Stimulated activated CD8-positive, alpha-beta memory T cell treated with anti-CD3 and anti-CD28 coated beads, Interleukin-4, amount 100 ng/mL, for 4 hours (primary cell): Measurements from ENCODE around the gene WARS2.
"Not testable (repeated sequence)": the region's sequence is repeated elsewhere in the genome, so short reads cannot be mapped to it uniquely, and the experiment has no call there.

Experiments used
- DNase-seq, 2 donors: peaks; one replicate each; pipeline ENCODE4 v3.0.0-alpha.2; 2020; ENCODE audit warnings: low read depth in 2 of 2, low spot score in 1 of 2

Gene WARS2

DNA sequence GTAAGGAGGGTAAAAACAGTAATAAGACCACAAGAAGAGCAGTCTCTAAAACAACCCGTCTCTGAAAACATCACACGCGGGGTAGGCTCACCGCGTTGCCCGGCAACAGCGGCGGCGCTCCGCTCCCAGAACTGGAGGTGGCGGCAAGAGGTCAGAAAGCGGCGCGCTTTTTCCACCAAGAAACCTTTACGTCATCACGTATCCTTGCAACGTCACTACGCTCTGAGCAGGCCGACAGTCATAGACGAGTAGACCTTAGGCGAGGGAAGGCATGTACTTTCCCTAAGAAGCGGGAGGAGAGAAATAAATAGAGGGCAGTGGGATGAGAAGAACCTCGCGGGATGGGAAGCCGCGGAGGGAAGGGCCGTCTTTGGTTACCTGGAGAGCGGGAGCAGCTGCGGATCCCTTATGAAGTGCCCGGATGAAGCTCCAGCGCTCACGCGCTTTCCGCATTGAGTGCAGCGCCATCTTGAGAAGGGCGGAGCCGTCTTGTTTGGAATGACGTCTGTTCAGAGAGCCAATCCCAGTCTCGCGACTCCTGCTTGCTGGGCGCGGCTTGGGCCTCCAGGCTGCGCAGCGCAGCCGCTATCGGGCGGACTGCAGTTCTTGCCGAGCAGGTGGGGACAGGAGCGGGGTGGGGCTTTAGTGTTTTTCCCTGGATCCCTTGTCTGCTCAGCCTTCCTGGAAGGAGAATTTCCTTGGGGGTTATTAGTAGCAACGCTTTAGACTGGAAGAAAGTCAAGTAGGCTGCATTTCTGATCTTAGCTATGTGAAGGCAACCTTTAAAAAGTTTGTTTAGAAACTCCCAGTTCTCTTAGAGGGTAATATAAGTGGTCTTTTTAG lies at the start of gene WARS2:
WARS2 (minus strand) TSS at position 477 of the 843 bp plus-strand sequence; CDS start at position 468, 9 bp downstream.
- DNase-seq = peak; percentile 82 to 85

DNA sequence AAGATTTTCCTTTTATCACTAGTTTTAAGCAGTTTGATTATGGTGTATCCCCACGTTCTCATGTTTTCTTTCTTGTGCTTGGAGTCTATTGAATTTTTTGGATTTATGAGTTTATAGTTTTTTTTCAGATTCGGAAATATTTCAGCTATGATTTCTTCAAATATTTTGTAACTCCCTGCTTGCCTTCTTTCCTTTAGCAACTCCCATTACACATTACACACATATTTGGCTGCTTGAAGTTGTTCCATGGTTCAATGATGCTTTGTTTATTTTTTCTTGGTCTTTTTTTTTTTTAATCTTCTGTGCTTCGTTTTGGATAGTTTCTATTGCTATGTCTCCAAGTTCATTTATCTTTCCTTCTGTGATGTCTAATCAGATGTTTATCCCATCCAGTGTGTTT lies 48.5 kb upstream of the WARS2 start:
- DNase-seq = no peak

- no peak for DNase-seq
Measured at GRCh38 chr1:119187416-119187815, 47.0 kb upstream of the WARS2 start.

DNA sequence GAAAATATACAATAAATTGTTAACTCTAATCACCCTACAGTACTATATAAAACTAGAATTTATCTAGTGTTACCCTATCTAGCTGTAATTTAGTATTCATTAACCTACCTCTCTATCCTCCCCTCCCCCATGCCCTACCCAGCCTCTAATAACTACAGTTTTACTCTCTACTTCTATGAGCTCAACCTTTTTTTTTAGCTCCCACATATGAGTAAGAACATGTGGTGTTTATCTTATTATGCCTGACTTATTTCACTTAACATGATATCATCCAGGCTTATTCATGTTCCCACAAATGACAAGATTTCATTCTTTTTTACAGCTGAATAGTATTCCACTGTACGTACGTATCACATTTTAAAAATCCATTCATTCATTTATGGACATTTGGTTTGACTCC lies 46.0 kb upstream of the WARS2 start:
- DNase-seq = no peak

DNA sequence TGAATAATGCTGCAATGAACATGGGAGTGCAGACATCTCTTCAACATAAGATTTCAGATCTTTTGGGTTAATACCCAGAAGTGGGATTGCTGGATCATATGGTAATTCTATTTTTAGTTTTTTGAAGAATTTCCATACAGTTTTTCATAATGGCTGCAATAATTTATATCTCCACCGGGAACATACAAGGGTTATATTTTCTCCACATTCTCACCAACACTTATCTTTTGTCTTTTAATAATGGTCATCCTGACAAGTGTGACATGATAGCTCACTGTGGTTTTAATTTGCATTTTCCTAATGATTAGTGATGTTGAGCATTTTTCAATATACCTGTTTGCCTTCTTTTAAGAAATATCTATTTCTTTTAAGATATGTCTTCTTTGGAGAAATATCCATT lies 44.5 kb upstream of the WARS2 start:
- no peak for DNase-seq

DNA sequence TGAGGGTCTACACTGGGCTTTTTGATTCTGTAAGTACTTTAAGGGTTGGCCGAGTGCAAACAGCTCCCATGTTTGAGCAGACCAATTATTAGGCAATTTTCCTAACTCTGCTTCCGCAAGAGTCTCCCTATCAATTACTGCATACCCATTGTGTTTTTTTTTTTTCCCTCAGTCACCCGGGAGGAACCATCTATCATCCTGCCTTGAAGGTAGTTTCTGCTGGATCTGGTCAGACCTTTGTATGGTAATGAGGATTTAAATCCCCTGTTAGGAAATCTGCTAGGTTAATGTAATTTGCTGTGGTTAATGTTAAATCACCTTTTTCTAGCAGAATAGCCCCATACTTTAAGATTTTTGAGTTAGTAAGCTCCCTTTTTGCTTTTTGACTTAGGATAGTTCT lies 40.8 kb upstream of the WARS2 start:
- no peak for DNase-seq

DNA sequence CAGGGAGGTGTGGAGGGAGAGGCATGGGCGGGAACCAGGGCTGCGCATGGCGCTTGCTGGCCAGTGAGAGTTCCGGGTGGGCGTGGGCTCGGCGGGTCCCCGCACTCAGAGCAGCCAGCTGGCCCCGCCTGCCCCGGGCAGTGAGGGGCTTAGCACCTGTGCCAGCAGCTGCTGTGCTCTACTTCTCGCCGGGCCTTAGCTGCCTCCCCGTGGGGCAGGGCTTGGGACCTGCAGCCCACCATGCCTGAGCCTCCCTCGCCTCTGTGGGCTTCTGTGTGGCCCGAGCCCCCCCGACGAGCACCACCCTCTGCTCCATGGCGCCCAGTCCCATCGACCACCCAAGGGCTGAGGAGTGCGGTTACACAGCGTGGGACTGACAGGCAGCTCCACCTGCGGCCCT lies 38.6 kb upstream of the WARS2 start:
- no peak for DNase-seq

DNA sequence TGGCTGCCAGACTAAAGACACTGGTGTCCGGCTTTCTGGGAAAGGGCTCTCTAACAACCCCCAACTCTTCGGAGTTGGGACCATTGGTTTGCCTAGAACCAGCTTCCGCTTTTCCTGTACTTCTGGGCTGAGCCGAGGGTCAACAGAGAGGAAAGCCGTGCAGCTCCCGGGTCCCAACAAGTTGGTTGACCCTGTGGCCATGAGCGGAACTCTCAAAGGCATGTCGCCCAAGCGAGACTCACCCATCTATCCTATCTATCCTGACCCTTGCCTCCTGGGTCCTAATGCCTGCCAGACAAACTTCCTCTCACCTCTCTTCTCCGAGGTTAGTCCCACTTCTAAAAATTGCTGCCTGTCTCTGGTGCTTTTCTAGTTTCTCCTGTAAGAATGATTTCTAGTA lies 32.5 kb upstream of the WARS2 start:
- not testable (repeated sequence) for DNase-seq

GRCh38 chr1:119171381-119172010 lies 31.0 kb upstream of the WARS2 start:
- not testable (repeated sequence) for DNase-seq

DNA sequence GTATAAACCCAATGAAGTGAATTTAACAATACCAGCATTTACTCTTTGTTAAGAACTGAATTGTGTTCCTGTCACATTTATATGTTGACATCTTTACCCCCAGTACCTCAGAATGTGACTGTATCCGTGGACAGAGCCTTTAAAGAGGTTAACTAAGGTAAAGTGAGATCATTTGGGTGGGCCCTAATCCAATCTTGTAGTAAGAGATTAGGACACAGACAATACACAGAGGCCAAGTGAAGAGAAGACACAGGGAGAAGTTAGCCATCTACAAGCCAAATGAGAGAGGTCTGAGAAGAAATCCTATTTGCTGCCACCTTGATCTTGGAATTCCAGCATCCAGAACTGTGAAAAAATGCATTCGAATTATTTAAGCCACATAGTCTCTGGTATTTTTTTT lies 22.9 kb upstream of the WARS2 start:
- no peak for DNase-seq

DNA sequence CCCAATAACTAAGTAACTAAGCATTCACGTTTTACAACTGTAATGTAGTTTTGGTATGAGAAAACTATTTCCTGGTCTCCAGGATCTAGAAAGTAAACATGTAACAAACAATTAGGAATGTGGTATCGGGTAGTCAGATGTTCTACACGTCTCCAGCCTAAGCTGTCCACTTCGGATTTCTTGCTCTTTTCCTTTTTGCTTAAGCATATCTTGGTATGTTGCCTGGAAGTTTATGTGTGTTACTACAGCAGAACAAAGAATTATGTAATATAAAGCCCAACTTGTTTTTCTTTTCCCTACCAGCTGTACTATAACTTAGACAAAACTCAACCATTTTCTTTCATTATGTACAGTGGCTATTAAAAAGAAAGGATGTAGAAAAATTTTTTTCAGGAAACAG lies 20.4 kb upstream of the WARS2 start:
- no peak for DNase-seq

GRCh38 chr1:119160409-119160808 lies 20.0 kb upstream of the WARS2 start:
- DNase-seq = no peak

DNA sequence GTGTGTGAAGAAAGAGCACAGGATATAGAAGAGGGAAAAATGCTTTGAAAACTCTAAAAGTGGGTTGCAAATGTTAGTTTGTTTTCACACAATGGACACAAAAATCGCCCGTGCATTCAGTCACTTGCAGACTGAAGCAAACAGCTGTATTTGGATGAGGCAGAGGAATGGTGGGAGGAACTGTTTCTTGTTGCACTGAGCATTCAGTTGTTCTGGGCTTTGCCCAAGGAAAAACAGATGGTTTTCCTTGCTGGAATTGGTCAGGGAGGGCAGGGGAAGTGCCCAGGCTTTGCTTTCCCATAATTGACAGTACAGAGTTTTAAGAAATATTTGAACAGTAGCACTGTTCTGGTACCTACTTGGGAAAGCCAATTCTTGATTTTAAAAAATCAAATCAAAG lies 19.5 kb upstream of the WARS2 start:
- no peak for DNase-seq

GRCh38 chr1:119159111-119159510 lies 18.7 kb upstream of the WARS2 start:
- no peak for DNase-seq

- DNase-seq = not testable (repeated sequence)
Measured at GRCh38 chr1:119156761-119157160, 16.3 kb upstream of the WARS2 start.

DNA sequence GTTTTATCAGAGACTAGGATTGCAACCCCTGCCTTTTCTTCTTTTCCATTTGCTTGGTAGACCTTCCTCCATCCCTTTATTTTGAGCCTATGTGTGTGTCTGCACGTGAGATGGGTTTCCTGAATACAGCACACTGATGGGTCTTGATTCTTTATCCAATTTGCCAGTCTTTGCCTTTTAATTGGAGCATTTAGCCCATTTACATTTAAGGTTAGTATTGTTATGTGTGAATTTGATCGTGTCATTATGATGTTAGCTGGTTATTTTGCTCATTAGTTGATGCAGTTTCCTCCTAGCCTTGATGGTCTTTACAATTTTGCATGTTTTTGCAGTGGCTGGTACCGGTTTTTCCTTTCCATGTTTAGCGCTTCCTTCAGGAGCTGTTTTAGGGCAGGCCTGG lies 14.6 kb upstream of the WARS2 start:
- DNase-seq = not testable (repeated sequence)

- no peak for DNase-seq
Measured at GRCh38 chr1:119150150-119150549, 9.7 kb upstream of the WARS2 start.

DNA sequence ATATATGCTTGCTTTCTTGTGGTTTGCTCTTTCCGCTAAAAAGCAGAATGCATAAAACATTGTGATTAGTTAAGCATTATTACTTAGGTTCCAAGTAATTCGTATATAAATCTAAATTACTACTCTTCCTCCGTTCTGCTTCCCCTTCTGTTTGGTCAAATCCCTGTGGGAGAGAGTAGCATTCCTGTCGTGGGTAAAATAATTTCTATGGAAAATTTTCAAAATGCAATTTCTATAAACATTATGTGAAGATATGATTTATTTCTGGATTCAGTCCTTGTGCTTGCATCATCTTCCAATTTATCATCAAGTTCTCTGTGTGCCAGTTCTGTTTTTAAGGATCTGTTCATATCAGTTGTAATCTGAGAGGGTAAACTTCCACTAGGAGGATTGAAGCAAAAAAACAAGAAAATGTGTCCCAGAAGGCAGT lies 7.2 kb upstream of the WARS2 start:
- DNase-seq = no peak

- DNase-seq = no peak
Measured at GRCh38 chr1:119146466-119146865, 6.0 kb upstream of the WARS2 start.

DNA sequence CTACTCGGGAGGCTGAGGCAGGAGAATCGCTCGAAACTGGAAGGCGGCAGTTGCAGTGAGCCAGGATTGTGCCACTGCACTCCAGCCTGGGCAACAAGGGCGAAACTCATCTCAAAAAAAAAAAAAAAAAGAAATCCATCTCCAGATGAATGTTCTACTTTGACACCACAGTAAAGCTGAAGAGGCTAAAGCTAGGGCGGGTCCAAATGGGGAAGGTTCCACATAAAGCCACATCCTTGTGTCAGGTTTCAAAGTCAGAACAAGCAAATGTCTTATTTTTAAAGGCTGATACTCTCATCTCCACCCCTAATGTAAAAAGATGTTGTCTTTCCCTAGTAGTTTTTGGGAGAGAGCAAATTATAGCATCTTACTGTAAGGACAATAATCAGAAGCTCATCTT lies 4.4 kb upstream of the WARS2 start:
- DNase-seq = no peak

- DNase-seq = no peak
Measured at GRCh38 chr1:119143706-119144105, 3.3 kb upstream of the WARS2 start.

DNA sequence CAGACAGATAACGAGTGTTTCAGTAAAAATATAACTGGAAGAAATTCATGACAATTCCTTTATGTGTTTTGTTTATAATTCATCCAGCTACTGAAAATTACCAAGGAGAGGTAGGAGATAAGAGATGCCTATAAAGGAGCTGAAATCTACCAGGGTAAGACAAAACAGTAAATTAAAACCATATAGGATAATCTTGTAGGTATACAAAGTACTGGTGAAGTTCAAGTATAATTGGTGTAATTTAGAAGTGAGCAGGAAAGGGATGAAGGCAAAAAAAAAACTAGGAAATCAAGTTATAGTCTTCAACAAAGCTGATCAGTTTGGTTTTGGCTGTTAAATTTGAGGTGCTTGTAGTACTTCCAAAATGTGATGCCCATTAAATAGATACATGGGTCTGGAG lies 1.2 kb upstream of the WARS2 start:
- DNase-seq = no peak

DNA sequence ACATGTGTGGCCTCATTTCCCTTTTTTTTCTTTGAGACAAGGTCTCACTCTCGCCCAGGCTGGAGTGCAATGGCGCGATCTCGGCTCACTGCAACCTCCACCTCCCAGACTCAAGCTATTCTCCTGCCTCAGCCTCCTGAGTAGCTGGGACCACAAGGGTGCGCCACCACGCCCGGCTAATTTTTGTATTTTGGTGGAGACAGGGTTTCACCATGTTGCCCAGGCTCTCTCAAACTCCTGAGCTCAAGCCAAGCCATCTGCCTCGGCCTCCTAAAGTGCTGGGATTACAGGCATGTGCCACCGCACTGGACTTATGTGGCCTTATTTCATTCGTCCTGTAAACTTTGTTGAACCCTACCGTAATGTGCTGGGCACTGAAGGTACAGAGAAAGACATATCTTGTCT lies 569 bp upstream of the WARS2 start:
- no peak for DNase-seq
